ENCODE results near the gene USP15. TPM values are rescaled to one million over a fixed set of nuclear protein-coding genes. Genes with fewer than 3 reads are reported as not detected.

Gene USP15
- total RNA-seq, 1 donor from 2014 or later, result 74.2 TPM

DNA sequence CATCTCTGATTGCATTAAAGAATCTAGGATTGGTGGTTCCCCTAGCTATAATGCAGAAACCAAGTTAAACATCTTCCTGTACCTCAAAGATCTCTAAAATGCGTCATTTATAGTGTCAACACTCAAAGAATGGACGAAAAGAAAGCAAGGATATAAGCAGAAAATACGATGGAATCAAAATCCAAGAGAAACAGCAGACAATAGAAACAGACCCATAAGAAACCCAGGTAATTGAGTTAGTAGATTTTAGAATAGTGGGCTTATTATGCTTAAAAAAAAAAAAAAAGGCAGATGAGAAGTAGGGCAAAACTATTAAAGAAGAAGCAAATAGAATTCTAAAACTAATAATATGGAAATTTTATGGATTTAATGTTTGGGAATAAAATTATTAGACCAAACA lies 44.4 kb downstream of the USP15 start:
- H3K36me3 ChIP-seq, result peaks cover 0 to 35% of the 10 kb centered on the region in 2 donors
- intact Hi-C loops (cut with DNase I), result no loop called here
- TF ChIP-seq POLR2A (IDR thresholded peaks at IDR 0.05), result no peak
- TF ChIP-seq CTCF (IDR thresholded peaks at IDR 0.05), result no peak
- no peak for TF ChIP-seq POLR2AphosphoS5 (IDR thresholded peaks at IDR 0.05; ENCODE audit: insufficient read depth in 1 of 2, low read depth in 1 of 2)

DNA sequence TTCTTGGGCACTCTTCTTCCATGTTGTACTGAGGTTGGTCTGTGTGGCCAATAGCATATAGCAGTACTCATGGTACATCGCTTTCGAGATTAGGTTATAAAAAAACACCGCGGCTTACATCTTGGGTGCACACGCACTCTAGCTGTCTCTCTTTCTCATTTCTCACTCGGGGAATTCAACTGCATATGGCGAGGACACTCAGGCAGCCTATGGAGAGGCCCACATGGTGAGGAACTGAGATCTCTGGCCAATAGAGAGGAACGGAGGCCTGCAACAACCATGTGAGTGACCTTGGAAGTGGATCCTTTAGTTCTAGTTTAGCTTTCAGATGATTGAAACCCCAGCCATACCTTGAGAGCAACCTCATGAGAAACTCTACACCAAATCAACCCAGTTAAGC lies 45.6 kb downstream of the USP15 start:
- no peak for TF ChIP-seq CTCF (IDR thresholded peaks at IDR 0.05)
- TF ChIP-seq POLR2AphosphoS5 (IDR thresholded peaks at IDR 0.05; ENCODE audit: insufficient read depth in 1 of 2, low read depth in 1 of 2), result no peak
- no peak for TF ChIP-seq POLR2A (IDR thresholded peaks at IDR 0.05)
- no peak for DNase-seq (ENCODE audit: extremely low spot score in 2 of 2)
- no peaks in the 10 kb centered on the region for H3K27me3 ChIP-seq
- H3K9me3 ChIP-seq, result peaks cover 11% of the 10 kb centered on the region
- H3K4me3 ChIP-seq, result no peak overlapping the region
- peaks cover 0 to 35% of the 10 kb centered on the region in 2 donors for H3K36me3 ChIP-seq
- intact Hi-C loops (cut with DNase I), result no loop called here
- H3K4me1 ChIP-seq, result no peaks in the 10 kb centered on the region
- H3K27ac ChIP-seq, result no peak overlapping the region

More for the DNA sequence above, 44.4 kb downstream of the USP15 start:
- Histone ChIP-seq H3K27ac (no peak overlapping the region), H3K4me1 (peaks cover 11% of the 10 kb centered on the region), H3K9me3 (peaks cover 11% of the 10 kb centered on the region), H3K4me3 (no peak overlapping the region), H3K27me3 (no peaks in the 10 kb centered on the region)
- DNase-seq (ENCODE audit: extremely low spot score in 2 of 2), result no peak

GRCh38 chr12:62306569-62307530 lies 46.6 kb downstream of the USP15 start:
- no peaks in the 10 kb centered on the region for H3K4me1 ChIP-seq
- H3K4me3 ChIP-seq, result no peak overlapping the region
- DNase-seq (ENCODE audit: extremely low spot score in 2 of 2), result no peak
- H3K27me3 ChIP-seq, result no peaks in the 10 kb centered on the region
- H3K9me3 ChIP-seq, result peaks cover 11% of the 10 kb centered on the region
- intact Hi-C loops (cut with DNase I), result no loop called here
- peaks cover 0 to 35% of the 10 kb centered on the region in 2 donors for H3K36me3 ChIP-seq
- no peak overlapping the region for H3K27ac ChIP-seq
- TF ChIP-seq POLR2AphosphoS5 (IDR thresholded peaks at IDR 0.05; ENCODE audit: insufficient read depth in 1 of 2, low read depth in 1 of 2) (no peak), POLR2A (IDR thresholded peaks at IDR 0.05) (no peak), CTCF (IDR thresholded peaks at IDR 0.05) (no peak)

DNA sequence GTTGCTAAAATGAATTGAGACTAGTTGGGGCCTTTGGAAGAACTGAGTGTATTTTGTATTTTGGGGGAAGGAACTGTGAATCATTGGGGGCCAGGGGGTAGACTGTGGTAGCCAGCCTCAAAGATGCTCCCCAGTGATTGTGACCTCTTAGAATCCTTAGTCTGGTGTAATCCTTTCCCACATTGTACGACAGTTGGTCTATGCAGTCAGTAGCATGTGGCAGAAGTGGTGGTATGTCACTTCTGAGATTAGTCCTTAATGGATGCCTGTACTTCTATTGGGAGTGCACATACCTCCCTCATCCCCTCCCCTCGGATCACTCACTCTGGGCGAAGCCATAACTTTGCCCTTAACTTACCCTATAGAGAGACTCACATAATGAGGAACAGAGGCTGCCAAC lies 48.0 kb downstream of the USP15 start:
- intact Hi-C loops (cut with DNase I), result no loop called here
- H3K27me3 ChIP-seq, result no peaks in the 10 kb centered on the region
- H3K27ac ChIP-seq, result no peak overlapping the region
- TF ChIP-seq POLR2A (IDR thresholded peaks at IDR 0.05), result no peak
- TF ChIP-seq POLR2AphosphoS5 (IDR thresholded peaks at IDR 0.05; ENCODE audit: insufficient read depth in 1 of 2, low read depth in 1 of 2), result no peak
- no peak for TF ChIP-seq CTCF (IDR thresholded peaks at IDR 0.05)
- no peak overlapping the region for H3K4me3 ChIP-seq
- DNase-seq (ENCODE audit: extremely low spot score in 2 of 2), result no peak
- peaks cover 0 to 34% of the 10 kb centered on the region in 2 donors for H3K36me3 ChIP-seq
- peaks cover 11% of the 10 kb centered on the region for H3K9me3 ChIP-seq
- no peaks in the 10 kb centered on the region for H3K4me1 ChIP-seq

Data from vagina (tissue), 2 donors.